ENCODE data around the gene R3HDM4.
"Not testable (repeated sequence)": the region's sequence is repeated elsewhere in the genome, so short reads cannot be mapped to it uniquely, and the experiment has no call there.

Gene R3HDM4

GRCh38 chr19:913080-913748 is at the start of gene R3HDM4:
TSS of gene R3HDM4 (minus strand) at chr19:913219. CDS start at chr19:913157, 62 bp downstream.
- peak; percentile 79 for DNase-seq

- no peak for DNase-seq
Observed at GRCh38 chr19:961866-962620, 49.0 kb upstream of the R3HDM4 start.

DNA sequence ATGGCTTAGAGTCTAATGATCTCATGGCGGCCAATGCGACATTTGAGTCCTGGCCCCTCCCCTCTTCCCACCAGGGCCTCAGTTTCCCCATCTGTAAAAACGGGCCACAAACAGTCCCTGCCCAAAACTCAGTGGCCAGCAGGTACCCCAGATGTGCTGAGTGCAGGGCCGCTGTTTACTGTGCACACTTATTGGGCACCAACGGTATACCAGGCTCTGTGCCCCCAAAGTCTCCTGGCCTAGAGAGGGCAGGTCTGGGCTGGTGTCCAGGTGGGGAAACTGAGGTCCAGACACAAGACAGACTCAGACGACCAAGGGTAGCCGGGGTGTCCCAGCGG is 47.6 kb upstream of the R3HDM4 start:
- no peak for DNase-seq

- no peak for DNase-seq
Observed at GRCh38 chr19:960020-960419, 47.0 kb upstream of the R3HDM4 start.

GRCh38 chr19:958967-959855 is 46.2 kb upstream of the R3HDM4 start:
- DNase-seq: no peak

GRCh38 chr19:957578-957977 is 44.6 kb upstream of the R3HDM4 start:
- not testable (repeated sequence) for DNase-seq

GRCh38 chr19:956766-957440 is 43.9 kb upstream of the R3HDM4 start:
- no peak for DNase-seq

- DNase-seq: no peak
Observed at GRCh38 chr19:955803-956765, 43.1 kb upstream of the R3HDM4 start.

DNA sequence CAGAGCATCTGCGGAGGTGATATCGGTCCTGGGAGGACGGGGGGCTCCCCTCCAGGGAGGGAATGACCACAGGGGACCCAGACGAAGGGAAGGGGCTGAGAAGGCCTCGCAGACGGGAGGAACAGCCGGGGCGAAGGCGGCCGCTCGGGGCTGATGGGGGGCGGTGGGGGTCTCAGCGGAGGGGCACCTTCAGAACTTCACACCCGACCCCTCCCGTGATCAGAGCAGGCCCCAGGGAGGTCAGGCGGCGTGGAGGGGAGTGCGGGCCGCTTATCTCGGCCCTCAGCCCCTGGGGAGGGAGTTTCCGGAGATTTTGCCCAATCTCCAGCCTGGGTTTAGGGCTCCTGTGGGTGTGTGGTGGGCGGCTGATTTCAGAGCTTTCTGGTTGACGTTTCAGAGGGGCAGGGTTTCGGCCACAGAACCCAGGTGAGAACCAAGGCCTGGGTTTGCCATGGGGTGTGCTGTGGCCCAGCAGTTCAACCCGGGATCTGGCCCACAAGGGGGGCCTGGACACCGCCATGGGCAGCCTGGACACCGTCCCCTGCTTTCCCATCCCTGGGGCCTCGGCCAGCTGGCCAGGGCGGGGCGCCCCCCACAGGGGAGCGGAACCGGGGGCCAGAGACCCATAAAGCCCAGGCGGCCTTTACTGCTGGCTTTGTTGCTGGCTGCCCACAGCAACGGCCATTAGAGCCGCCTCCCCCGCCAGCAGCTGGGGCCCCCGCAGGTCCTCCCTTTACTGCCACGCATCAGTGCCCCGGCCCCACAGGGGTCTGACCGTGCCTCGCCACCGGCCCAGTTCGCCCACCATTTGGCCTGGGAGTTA is 41.9 kb upstream of the R3HDM4 start:
- no peak for DNase-seq

DNA sequence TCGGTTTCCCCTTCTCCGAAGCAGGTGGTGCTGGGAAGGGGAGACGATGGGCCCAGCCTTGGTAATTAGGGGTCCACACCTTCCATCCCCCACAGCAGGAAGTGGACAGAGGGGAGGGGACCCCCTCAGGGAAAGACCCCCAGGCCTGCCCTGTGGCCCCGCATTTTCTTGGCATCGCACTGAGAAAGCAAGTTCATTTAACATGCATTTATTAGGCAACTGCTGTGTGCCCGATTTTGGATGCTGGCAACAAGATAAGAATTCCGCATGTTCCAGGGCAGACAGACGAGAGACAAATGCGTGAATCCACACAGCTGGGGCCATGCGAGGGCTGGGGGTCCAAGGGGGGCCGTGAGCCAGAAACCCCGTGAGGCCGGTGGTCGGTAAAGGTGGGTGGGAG is 41.3 kb upstream of the R3HDM4 start:
- DNase-seq: no peak

GRCh38 chr19:953445-954271 is 40.6 kb upstream of the R3HDM4 start:
- DNase-seq: no peak

- DNase-seq: no peak
Observed at GRCh38 chr19:952680-953444, 39.8 kb upstream of the R3HDM4 start.

DNA sequence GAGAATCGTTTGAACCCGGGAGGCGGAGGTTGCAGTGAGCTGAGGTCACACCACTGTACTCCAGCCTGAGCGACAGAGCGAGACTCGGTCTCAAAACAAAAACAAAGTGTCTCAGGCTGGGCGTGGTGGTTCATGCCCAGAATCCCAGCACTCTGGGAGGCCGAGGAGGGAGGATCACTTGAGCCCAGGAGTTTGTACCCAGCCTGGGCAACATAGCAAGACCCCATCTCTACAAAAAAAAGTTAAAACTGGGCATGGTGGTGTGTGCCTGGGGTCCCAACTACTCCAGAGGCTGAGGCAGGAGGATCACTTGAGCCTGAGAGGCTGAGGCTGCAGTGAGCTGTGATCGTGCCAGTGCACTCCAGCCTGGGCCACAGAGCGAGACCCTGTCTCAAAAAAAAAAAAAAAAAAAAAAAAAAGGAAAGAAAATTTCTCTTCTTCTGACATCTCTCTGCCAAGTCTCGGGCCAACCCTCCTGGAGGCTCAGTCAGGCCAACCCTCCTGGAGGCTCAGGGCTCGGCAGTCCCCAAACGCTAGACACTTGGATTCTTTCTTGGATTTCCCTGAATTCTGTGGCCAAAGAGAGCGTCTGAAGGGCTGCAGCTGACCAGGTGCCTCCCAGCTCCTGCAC is 39.1 kb upstream of the R3HDM4 start:
- DNase-seq: no peak

GRCh38 chr19:950352-951066 is 37.5 kb upstream of the R3HDM4 start:
- no peak for DNase-seq

DNA sequence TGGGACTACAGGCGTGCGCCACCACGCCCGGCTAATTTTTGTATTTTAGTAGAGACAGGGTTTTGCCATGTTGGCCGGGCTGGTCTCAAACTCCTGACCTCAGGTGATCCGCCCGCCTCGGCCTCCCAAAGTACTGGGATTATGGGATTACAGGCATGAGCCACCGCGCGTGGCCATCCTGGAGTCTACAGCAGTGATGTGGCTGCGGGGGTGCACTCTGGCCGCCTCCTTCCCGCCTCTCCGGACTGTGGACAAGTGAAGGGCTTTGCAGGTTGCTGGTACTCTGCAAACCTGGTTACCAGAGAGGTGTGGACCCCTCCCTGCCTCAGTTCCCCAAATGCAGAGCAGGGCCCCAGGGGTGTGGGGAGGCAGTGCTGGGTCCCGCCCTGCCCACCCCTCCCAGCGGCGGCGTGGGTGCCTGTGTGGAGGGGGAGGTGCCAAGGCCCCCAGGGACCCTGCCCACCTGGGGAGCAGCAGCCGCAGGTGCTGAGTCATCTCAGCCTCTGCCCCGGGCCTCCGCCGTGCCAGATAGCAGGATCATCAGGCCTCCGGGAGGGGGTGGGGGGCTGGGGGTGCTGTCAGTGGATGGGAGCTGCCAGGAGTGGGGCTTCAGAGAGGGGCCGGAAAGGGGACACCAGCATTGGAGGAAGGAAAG is 36.0 kb upstream of the R3HDM4 start:
- DNase-seq: no peak

DNA sequence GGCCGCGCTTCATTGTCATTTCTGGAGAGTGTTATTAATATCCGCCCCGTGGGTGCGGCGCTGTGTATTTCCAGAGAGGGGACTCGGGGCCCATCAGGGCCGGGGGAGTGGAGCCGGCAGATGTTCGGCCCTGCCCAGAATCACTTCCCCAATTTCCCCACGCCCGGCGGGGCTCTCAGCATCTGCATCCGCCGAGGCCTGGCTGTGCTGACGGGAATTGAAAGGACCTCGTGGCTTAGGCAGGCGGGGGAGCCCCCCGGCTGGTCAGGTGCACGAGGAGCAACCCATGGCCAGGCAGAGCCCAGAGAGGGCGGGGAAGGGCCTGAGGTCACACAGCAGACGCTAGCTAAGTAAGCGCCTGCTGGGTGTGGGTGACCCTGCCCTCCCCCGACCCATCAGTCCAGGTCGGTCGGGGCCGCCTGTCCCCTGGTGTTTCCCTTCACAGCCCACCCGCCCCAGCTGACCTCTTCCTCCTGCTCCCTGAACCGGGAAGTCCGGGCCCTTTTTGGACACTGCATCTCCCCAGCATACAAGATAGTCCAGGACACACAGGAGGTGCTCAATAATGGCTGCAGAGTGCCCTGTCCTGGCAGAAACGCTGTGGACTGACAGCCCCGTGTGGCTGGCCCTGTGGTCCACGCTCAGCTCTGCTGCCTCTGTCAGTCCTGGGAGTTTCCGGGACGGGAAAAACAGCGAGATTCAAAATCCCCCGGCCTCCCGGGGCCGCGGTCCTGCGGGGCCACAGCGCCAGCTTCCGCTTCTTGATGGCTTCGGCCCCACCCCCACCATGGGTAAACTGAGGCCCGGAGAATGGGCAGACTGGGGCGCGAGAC is 34.9 kb upstream of the R3HDM4 start:
- DNase-seq: no peak

Measured in activated T-cell treated with anti-CD3 and anti-CD28 coated beads for 4 hours (primary cell).